HG02763 (cell line): Measurements from ENCODE around the gene WDR90.

Experiments
- ATAC-seq: cut with Tn5 transposase; IDR thresholded peaks from one replicate; pipeline ENCODE4 v1.9.1; 2021; ENCODE audit warnings: mild to moderate bottlenecking, moderate library complexity; ENCODE audit not compliant: unreplicated experiment

WDR90 gene

DNA sequence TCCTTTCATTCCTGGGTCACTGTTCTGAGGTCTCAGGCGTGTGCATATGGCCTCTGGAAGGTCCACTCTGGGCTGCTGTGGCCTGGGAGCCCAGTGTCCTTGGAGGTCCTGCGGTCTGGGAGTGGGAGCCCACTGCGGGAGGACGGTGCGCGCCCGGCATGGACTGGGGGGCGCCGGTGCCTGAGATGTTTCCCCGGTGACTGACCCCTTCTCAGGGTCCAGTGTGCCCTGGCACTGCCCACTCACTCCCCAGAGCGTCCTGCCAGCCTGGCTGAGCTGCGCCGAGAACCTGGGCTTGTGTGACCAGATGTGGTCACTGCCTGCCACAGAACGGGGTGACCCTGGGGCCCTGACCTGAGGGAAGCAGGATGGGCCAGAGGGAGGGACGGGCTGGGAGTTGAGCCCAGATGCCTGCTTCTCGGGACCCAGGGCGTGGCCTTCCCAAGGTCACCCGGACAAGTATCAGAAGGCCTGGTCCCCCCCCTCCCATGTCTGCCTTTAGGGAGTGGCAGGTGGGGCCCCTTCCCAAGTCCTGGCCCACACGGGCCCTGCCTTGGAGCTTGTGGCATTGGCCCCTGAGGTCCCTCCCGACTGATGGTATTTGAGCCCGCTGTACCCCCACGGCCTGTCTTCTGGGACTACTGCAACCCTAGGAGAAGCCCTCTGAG is 25.2 kb downstream of the WDR90 start:
- no peak for ATAC-seq

DNA sequence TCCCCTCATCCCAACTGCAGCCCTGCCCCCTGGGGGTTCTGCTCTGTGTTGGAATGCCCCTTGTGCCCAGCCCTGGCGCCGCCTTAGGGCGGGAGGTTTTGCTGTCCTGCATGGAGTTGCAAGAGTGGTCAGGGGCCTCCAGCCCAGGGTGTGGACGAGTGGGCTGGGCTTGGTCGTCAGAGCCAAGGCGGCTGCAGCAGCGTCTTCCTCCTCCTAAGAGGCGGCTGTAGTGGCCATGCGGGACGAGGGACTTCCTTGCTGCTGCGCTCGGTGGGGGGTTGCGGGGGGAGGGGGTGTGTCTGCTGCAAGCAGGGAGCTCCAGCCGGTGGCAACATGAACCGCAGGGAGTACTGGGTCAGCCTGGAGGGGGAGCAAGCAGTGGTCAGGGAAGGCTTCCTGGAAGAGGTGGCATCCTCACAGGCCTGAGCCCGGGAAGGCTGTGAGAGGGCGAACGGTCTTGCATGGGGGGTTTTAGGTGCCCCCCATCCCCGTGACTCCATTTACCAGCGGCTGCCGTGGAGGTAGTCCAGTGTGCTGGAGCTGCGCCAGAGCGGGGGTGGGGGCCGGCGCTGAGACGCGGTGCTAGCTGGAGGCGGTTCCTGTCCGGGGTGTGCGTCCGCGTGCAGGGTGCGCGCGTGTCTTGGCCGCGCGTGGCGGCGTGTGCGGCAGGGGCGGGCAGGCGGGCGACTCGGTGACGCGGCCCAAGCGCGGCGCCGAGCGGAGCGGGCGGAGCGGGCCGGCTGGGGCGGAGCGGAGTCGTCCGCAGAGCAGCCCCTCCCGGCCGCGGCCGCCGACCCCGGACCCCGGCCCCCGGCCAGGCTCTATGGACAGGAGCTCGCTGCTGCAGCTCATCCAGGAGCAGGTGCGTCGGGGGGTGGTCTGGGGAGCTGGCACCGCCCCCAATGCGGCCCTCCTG is 26.1 kb downstream of the WDR90 start, which contains the start of gene RHBDL1:
Gene RHBDL1 (plus strand): TSS at position 704 of the 916 bp plus-strand sequence. CDS start 120 bp downstream, at position 824.
- ATAC-seq = no peak

DNA sequence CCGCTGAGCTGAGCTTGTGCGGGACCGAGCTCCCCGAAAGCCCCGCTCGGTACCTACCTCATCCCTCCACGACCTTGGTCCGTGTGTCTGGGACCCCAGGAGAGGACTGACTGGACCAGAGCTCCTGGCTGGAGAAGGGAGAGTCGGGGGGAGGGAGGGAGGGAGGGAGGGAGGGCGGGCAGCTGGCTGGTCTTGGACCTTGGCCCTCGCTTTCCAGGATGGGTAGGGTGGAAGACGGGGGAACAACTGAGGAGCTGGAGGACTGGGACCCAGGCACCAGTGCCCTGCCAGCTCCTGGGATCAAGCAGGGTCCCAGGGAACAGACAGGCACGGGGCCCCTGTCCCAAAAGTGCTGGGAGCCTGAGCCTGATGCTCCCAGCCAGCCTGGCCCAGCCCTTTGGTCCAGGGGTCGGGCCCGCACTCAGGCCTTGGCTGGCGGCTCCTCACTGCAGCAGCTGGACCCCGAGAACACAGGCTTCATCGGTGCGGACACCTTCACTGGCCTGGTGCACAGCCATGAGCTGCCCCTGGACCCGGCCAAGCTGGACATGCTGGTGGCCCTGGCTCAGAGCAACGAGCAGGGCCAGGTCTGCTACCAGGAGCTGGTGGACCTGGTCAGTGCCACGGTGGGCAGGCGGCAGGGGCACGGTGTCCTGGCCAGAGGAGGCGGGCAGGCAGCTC is 26.9 kb downstream of the WDR90 start:
- no peak for ATAC-seq

- ATAC-seq = no peak
Observed at GRCh38 chr16:676565-676902, 27.4 kb downstream of the WDR90 start.

DNA sequence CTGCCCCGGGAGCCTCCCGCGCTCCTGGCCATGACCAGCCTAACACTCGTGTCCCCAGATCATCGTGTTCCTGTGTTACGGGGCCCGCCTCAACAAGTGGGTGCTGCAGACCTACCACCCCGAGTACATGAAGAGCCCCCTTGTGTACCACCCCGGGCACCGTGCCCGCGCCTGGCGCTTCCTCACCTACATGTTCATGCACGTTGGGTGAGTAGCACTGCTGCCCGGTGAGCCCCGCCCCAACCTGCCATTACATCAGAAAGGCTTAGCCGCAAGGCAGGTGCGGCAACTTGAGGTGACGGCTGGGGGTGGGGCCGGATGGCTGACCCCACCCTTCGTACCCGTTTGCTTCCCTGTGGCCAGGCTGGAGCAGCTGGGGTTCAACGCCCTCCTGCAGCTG is 27.7 kb downstream of the WDR90 start:
- no peak for ATAC-seq

DNA sequence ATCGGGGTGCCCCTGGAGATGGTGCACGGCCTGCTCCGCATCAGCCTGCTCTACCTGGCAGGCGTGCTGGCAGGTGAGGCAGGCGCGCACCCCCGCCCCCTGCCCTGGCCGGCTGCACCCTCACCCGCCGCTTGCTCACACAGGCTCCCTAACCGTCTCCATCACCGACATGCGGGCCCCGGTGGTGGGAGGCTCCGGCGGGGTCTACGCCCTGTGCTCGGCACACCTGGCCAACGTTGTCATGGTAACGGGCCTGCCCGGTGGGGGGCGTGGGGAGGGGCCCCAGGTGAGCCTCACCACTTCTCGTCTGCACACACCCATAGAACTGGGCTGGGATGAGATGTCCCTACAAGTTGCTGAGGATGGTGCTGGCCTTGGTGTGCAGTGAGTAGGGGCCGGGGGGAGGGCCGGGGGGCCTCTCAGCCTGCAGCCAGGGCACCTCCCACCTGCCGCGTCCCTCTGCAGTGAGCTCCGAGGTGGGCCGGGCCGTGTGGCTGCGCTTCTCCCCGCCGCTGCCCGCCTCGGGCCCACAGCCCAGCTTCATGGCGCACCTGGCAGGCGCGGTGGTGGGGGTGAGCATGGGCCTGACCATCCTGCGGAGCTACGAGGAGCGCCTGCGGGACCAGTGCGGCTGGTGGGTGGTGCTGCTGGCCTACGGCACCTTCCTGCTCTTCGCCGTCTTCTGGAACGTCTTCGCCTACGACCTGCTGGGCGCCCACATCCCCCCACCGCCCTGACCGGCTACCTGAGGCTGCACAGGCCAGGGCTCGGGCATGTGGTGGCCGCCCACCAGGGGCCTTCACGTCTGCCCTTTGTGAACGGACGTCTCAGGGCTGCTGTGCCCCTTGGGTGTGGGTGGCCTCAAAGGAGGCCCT is 28.4 kb downstream of the WDR90 start:
- ATAC-seq = no peak

DNA sequence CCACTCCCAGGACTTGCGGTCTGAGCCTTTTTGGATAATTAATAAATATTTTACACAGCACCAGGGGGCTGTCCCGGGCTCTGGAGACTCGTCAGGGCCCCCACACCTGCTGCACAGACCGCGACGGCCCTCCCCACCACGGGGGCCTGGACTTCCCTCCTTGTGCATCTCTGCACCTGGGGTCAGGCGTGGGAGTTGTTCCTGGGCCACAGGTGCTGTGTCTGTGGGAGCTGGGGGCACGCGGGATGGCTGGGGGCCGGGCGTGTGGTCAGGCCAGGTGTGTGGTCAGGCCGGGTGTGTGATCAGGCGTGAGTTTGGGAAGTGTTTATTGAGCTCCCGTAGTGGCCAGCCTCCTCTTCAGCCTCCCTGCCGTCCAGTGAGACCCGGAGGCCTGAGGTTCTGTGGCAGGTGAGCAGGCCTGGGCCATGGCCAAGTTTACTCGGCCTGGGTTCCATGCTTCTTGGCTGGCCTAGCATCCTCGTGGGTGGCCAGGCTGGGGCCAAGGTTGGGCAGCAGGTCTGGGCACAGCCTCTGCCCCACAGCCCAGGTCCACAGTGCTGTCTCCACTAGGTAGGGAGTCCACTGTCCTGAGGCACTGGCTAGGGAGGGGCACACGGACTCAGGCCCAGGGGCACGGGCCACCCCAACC is 29.2 kb downstream of the WDR90 start:
- no peak for ATAC-seq

- ATAC-seq = no peak
Observed at GRCh38 chr16:678858-679813, 30.0 kb downstream of the WDR90 start.

- ATAC-seq = peak; percentile 36
Observed at GRCh38 chr16:679814-680624, 30.9 kb downstream of the WDR90 start, which contains the start of gene STUB1. Gene STUB1 (plus strand): TSS chr16:680410. CDS start chr16:680526, 116 bp downstream.

DNA sequence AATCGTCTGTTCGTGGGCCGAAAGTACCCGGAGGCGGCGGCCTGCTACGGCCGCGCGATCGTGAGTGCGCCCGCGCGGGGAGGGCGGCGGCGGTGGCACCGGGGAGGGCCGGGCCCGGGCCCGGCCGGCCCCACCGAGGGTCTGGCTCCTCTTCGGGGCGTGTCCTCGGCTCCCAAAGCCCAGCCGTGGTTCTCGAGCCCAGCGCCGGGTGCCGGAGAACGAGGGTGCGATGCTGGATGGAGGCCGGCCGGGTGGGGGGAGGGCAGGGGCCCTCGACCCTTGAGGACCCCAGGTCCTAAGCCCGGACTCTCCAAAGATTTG is 31.4 kb downstream of the WDR90 start:
- no peak for ATAC-seq

DNA sequence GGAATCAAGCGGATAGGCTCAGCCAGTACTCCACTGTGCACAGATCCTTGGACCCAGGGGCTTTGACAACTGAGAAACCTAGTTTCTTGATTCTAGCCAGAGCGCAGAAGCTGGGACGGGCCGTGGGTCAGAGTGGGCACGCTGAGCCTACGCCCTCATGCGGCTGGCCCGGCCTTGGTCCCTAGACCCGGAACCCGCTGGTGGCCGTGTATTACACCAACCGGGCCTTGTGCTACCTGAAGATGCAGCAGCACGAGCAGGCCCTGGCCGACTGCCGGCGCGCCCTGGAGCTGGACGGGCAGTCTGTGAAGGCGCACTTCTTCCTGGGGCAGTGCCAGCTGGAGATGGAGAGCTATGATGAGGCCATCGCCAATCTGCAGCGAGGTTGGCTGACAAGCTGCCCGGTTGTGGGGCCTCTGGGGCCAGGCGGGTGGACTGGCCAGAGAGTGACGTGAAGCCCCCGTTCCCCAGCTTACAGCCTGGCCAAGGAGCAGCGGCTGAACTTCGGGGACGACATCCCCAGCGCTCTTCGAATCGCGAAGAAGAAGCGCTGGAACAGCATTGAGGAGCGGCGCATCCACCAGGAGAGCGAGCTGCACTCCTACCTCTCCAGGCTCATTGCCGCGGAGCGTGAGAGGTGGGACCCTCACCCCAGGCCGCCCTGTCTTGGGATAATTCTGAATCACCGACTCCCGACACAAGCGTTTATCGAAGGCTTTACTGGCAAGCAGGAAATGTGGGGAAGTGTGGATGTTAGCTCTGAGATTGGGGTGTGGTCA is 32.0 kb downstream of the WDR90 start:
- ATAC-seq = no peak

DNA sequence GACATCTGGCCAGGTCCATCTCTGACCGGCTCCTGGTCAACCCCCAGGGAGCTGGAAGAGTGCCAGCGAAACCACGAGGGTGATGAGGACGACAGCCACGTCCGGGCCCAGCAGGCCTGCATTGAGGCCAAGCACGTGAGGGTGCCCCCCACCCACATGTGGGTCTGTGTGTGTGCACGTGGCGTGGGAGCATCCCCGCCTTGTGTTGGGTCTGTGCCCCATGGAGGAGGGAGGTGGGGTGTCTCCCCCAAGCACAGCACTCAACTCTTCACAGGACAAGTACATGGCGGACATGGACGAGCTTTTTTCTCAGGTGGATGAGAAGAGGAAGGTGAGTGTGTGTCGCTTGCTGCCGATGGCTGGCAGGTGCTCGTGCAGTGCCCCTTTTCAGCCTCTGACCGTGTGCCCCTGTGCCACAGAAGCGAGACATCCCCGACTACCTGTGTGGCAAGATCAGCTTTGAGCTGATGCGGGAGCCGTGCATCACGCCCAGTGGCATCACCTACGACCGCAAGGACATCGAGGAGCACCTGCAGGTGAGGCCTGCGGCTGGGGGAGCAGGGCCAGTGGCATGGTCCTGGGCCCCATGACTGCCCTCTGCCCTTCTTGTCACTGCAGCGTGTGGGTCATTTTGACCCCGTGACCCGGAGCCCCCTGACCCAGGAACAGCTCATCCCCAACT is 32.7 kb downstream of the WDR90 start:
- no peak for ATAC-seq

DNA sequence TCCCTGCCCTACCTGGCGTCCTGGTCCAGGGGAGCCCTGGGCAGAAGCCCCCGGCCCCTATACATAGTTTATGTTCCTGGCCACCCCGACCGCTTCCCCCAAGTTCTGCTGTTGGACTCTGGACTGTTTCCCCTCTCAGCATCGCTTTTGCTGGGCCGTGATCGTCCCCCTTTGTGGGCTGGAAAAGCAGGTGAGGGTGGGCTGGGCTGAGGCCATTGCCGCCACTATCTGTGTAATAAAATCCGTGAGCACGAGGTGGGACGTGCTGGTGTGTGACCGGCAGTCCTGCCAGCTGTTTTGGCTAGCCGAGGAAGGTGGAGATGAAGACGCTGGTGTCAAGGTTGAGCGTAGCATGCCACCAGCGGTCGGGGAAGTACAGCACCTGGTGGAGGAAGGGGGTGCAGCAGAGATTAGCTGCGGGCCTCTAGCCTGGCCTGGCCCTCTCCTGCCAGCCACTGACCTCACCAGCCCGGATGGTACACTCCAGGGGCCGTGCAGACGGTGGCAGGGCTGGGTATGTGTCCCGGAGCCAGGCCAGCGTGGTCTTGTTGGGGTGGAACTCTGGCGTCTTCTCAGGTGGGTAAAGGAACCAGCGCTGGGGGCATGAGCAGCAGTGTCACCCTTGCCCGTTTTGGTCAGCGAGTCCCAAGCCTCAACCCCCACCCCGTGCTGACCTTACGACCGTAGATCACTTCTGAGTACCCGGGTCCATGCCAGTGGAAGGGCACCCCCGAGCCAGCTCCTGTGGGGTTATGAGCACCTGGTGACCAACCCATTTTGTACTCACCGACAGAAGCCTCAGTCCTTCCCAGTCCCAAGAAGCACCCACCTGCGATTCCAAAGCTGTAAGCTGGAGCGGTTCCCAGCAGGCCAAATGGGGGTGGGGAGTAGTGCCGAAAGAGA is 33.6 kb downstream of the WDR90 start:
- no peak for ATAC-seq

- no peak for ATAC-seq
Observed at GRCh38 chr16:683396-684070, 34.4 kb downstream of the WDR90 start.

- peak; percentile 66 for ATAC-seq
Observed at GRCh38 chr16:684071-684794, 35.1 kb downstream of the WDR90 start, which contains the start of gene JMJD8. Gene JMJD8 (minus strand): TSS chr16:684334. CDS start chr16:684319, 15 bp downstream.
